ENCODE measurements around the gene C2CD4D. TPM values are rescaled to one million over a fixed set of nuclear protein-coding genes. Genes with fewer than 3 reads are reported as not detected.

Gene C2CD4D
- total and polyA plus RNA-seq, 9 donors = 0.07 to 0.27 (median 0.18) TPM; not detected in 2

- no peak within 1 kb of the TSS for H3K27ac ChIP-seq (ENCODE audit: low read length)
- no peaks in the 10 kb centered on the region for H3K9me3 ChIP-seq (replicated peaks; ENCODE audit: control insufficient read depth, low read depth, low read length)
- no peaks in the 10 kb centered on the region for H3K36me3 ChIP-seq (ENCODE audit: control insufficient read depth, insufficient read depth, low read length)
- no peak within 1 kb of the TSS for H3K4me3 ChIP-seq (ENCODE audit: low read length)
- peaks cover 6% of the 10 kb centered on the region for H3K4me1 ChIP-seq (ENCODE audit: control insufficient read depth, insufficient read depth, low read length)
- 54% methylated on average over 8 of the region's 12 CpGs for WGBS (ENCODE audit: insufficient coverage)
- DNase-seq = no peak
- H3K27me3 ChIP-seq (ENCODE audit: control insufficient read depth, insufficient read depth, low read length) = peaks cover 26% of the 10 kb centered on the region
Observed at GRCh38 chr1:151805066-151805820, 34.4 kb downstream of the C2CD4D start, which contains the start of gene LINGO4. LINGO4 (minus strand) TSS chr1:151805419; CDS start chr1:151802704, 2,715 bp downstream.

GRCh38 chr1:151803915-151804314, 35.7 kb downstream of the C2CD4D start:
- WGBS (ENCODE audit: insufficient coverage) = 100% methylated on average over 2 of the region's 3 CpGs
- Histone ChIP-seq H3K4me3 (ENCODE audit: low read length) (no peak overlapping the region), H3K36me3 (ENCODE audit: control insufficient read depth, insufficient read depth, low read length) (no peaks in the 10 kb centered on the region), H3K9me3 (replicated peaks; ENCODE audit: control insufficient read depth, low read depth, low read length) (no peaks in the 10 kb centered on the region), H3K4me1 (ENCODE audit: control insufficient read depth, insufficient read depth, low read length) (peaks cover 6% of the 10 kb centered on the region), H3K27ac (ENCODE audit: low read length) (no peak overlapping the region), H3K27me3 (ENCODE audit: control insufficient read depth, insufficient read depth, low read length) (peaks cover 36% of the 10 kb centered on the region)
- DNase-seq = no peak

GRCh38 chr1:151803164-151803563, 36.5 kb downstream of the C2CD4D start:
- Histone ChIP-seq H3K4me1 (ENCODE audit: control insufficient read depth, insufficient read depth, low read length) (peaks cover 6% of the 10 kb centered on the region), H3K36me3 (ENCODE audit: control insufficient read depth, insufficient read depth, low read length) (no peaks in the 10 kb centered on the region), H3K9me3 (replicated peaks; ENCODE audit: control insufficient read depth, low read depth, low read length) (no peaks in the 10 kb centered on the region), H3K27ac (ENCODE audit: low read length) (no peak overlapping the region), H3K27me3 (ENCODE audit: control insufficient read depth, insufficient read depth, low read length) (peaks cover 40% of the 10 kb centered on the region), H3K4me3 (ENCODE audit: low read length) (no peak overlapping the region)
- no peak for DNase-seq

- Histone ChIP-seq H3K27ac (ENCODE audit: low read length) (no peak overlapping the region), H3K4me3 (ENCODE audit: low read length) (no peak overlapping the region), H3K9me3 (replicated peaks; ENCODE audit: control insufficient read depth, low read depth, low read length) (no peaks in the 10 kb centered on the region), H3K4me1 (ENCODE audit: control insufficient read depth, insufficient read depth, low read length) (peaks cover 6% of the 10 kb centered on the region), H3K27me3 (ENCODE audit: control insufficient read depth, insufficient read depth, low read length) (peaks cover 39% of the 10 kb centered on the region), H3K36me3 (ENCODE audit: control insufficient read depth, insufficient read depth, low read length) (no peaks in the 10 kb centered on the region)
- 79% methylated on average over 5 of the region's 5 CpGs for WGBS (ENCODE audit: insufficient coverage)
- DNase-seq = no peak
Observed at GRCh38 chr1:151802372-151802771, 37.2 kb downstream of the C2CD4D start.

- Histone ChIP-seq H3K4me3 (ENCODE audit: low read length) (no peak overlapping the region), H3K27me3 (ENCODE audit: control insufficient read depth, insufficient read depth, low read length) (peaks cover 41% of the 10 kb centered on the region), H3K9me3 (replicated peaks; ENCODE audit: control insufficient read depth, low read depth, low read length) (no peaks in the 10 kb centered on the region), H3K4me1 (ENCODE audit: control insufficient read depth, insufficient read depth, low read length) (peaks cover 3% of the 10 kb centered on the region), H3K36me3 (ENCODE audit: control insufficient read depth, insufficient read depth, low read length) (no peaks in the 10 kb centered on the region), H3K27ac (ENCODE audit: low read length) (no peak overlapping the region)
- WGBS (ENCODE audit: insufficient coverage) = 84% methylated on average over 7 of the region's 7 CpGs
- no peak for DNase-seq
Observed at GRCh38 chr1:151801846-151802245, 37.8 kb downstream of the C2CD4D start.

- Histone ChIP-seq H3K4me1 (ENCODE audit: control insufficient read depth, insufficient read depth, low read length) (peaks cover 2% of the 10 kb centered on the region), H3K4me3 (ENCODE audit: low read length) (no peak overlapping the region), H3K27me3 (ENCODE audit: control insufficient read depth, insufficient read depth, low read length) (peaks cover 41% of the 10 kb centered on the region), H3K9me3 (replicated peaks; ENCODE audit: control insufficient read depth, low read depth, low read length) (no peaks in the 10 kb centered on the region), H3K27ac (ENCODE audit: low read length) (no peak overlapping the region), H3K36me3 (ENCODE audit: control insufficient read depth, insufficient read depth, low read length) (no peaks in the 10 kb centered on the region)
- 92% methylated on average over 12 of the region's 12 CpGs for WGBS (ENCODE audit: insufficient coverage)
- no peak for DNase-seq
Observed at GRCh38 chr1:151801310-151801820, 38.3 kb downstream of the C2CD4D start.

GRCh38 chr1:151800830-151801229, 38.8 kb downstream of the C2CD4D start:
- Histone ChIP-seq H3K36me3 (ENCODE audit: control insufficient read depth, insufficient read depth, low read length) (no peaks in the 10 kb centered on the region), H3K4me1 (ENCODE audit: control insufficient read depth, insufficient read depth, low read length) (peaks cover 2% of the 10 kb centered on the region), H3K27me3 (ENCODE audit: control insufficient read depth, insufficient read depth, low read length) (peaks cover 38% of the 10 kb centered on the region), H3K9me3 (replicated peaks; ENCODE audit: control insufficient read depth, low read depth, low read length) (no peaks in the 10 kb centered on the region), H3K4me3 (ENCODE audit: low read length) (no peak overlapping the region), H3K27ac (ENCODE audit: low read length) (no peak overlapping the region)
- no peak for DNase-seq
- 57% methylated on average over 7 of the region's 8 CpGs for WGBS (ENCODE audit: insufficient coverage)

GRCh38 chr1:151799179-151800022, 40.2 kb downstream of the C2CD4D start:
- Histone ChIP-seq H3K27ac (ENCODE audit: low read length) (no peak overlapping the region), H3K4me3 (ENCODE audit: low read length) (no peak overlapping the region), H3K9me3 (replicated peaks; ENCODE audit: control insufficient read depth, low read depth, low read length) (no peaks in the 10 kb centered on the region), H3K36me3 (ENCODE audit: control insufficient read depth, insufficient read depth, low read length) (no peaks in the 10 kb centered on the region), H3K4me1 (ENCODE audit: control insufficient read depth, insufficient read depth, low read length) (no peaks in the 10 kb centered on the region), H3K27me3 (ENCODE audit: control insufficient read depth, insufficient read depth, low read length) (peaks cover 36% of the 10 kb centered on the region)
- WGBS (ENCODE audit: insufficient coverage) = 34% methylated on average over 5 of the region's 9 CpGs
- DNase-seq = no peak

GRCh38 chr1:151798571-151798970, 41.0 kb downstream of the C2CD4D start:
- Histone ChIP-seq H3K27me3 (ENCODE audit: control insufficient read depth, insufficient read depth, low read length) (peaks cover 34% of the 10 kb centered on the region), H3K4me3 (ENCODE audit: low read length) (no peak overlapping the region), H3K4me1 (ENCODE audit: control insufficient read depth, insufficient read depth, low read length) (no peaks in the 10 kb centered on the region), H3K9me3 (replicated peaks; ENCODE audit: control insufficient read depth, low read depth, low read length) (no peaks in the 10 kb centered on the region), H3K27ac (ENCODE audit: low read length) (no peak overlapping the region), H3K36me3 (ENCODE audit: control insufficient read depth, insufficient read depth, low read length) (no peaks in the 10 kb centered on the region)
- 71% methylated on average over 1 of the region's 5 CpGs for WGBS (ENCODE audit: insufficient coverage)
- no peak for DNase-seq
